Middle frontal gyrus (tissue), 1 donor: ENCODE data around the gene SLC30A10.
"Not testable (repeated sequence)": the region's sequence is repeated elsewhere in the genome, so short reads cannot be mapped to it uniquely, and the experiment has no call there.

Source experiments
- DNase-seq: peaks from one replicate; pipeline ENCODE4 v3.0.0-alpha.2; 2015; ENCODE audit warnings: low spot score; ENCODE audit errors: extremely low spot score

Gene SLC30A10

GRCh38 chr1:219928791-219929118 is 398 bp upstream of the SLC30A10 start:
- DNase-seq: no peak

- no peak for DNase-seq
Observed at GRCh38 chr1:219927298-219927955, 930 bp downstream of the SLC30A10 start.

GRCh38 chr1:219926363-219926998 is 1.9 kb downstream of the SLC30A10 start:
- no peak for DNase-seq

- no peak for DNase-seq
Observed at GRCh38 chr1:219924342-219924741, 4.0 kb downstream of the SLC30A10 start.

GRCh38 chr1:219917851-219918466 is 10.4 kb downstream of the SLC30A10 start:
- no peak for DNase-seq

GRCh38 chr1:219917281-219917680 is 11.1 kb downstream of the SLC30A10 start:
- no peak for DNase-seq

- DNase-seq: no peak
Observed at GRCh38 chr1:219916257-219916656, 12.1 kb downstream of the SLC30A10 start.

GRCh38 chr1:219913005-219913770 is 15.2 kb downstream of the SLC30A10 start:
- no peak for DNase-seq

- no peak for DNase-seq
Observed at GRCh38 chr1:219910716-219911115, 17.6 kb downstream of the SLC30A10 start.

GRCh38 chr1:219909476-219909875 is 18.9 kb downstream of the SLC30A10 start:
- no peak for DNase-seq

- no peak for DNase-seq
Observed at GRCh38 chr1:219908170-219908569, 20.2 kb downstream of the SLC30A10 start.

- no peak for DNase-seq
Observed at GRCh38 chr1:219907772-219908070, 20.6 kb downstream of the SLC30A10 start.

GRCh38 chr1:219906924-219907771 is 21.2 kb downstream of the SLC30A10 start:
- no peak for DNase-seq

- not testable (repeated sequence) for DNase-seq
Observed at GRCh38 chr1:219906565-219906923, 21.8 kb downstream of the SLC30A10 start.

- DNase-seq: no peak
Observed at GRCh38 chr1:219905524-219905923, 22.8 kb downstream of the SLC30A10 start.

- DNase-seq: no peak
Observed at GRCh38 chr1:219904934-219905333, 23.4 kb downstream of the SLC30A10 start.

GRCh38 chr1:219903353-219903871 is 24.9 kb downstream of the SLC30A10 start:
- no peak for DNase-seq

GRCh38 chr1:219902951-219903350 is 25.4 kb downstream of the SLC30A10 start:
- DNase-seq: no peak

GRCh38 chr1:219900882-219901281 is 27.5 kb downstream of the SLC30A10 start:
- DNase-seq: no peak

GRCh38 chr1:219900201-219900600 is 28.2 kb downstream of the SLC30A10 start:
- no peak for DNase-seq

- DNase-seq: no peak
Observed at GRCh38 chr1:219898375-219898774, 30.0 kb downstream of the SLC30A10 start.
